Measurements from ENCODE around the gene TSPAN18.

DNA sequence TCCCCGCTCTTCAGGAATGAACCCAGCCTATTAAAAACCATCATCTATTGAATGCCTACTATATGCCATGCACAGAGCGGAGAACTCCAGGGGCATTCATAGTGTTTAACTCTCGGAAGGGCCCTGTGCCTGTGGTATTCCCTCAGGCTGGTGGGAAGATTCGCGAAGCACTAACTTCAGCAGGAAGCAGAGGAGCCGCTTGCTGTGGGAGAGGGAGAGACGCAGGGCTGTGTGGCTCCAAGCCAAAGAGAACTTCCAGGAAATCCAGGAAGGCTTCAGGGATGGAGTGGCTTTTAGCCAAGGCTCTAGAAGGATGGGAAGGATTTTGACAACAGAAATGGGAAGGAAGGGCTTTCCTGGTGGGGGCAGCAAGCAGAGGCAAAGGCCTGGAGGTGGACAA is 120.1 kb downstream of the TSPAN18 start:
- TF ChIP-seq, protein P1, sequence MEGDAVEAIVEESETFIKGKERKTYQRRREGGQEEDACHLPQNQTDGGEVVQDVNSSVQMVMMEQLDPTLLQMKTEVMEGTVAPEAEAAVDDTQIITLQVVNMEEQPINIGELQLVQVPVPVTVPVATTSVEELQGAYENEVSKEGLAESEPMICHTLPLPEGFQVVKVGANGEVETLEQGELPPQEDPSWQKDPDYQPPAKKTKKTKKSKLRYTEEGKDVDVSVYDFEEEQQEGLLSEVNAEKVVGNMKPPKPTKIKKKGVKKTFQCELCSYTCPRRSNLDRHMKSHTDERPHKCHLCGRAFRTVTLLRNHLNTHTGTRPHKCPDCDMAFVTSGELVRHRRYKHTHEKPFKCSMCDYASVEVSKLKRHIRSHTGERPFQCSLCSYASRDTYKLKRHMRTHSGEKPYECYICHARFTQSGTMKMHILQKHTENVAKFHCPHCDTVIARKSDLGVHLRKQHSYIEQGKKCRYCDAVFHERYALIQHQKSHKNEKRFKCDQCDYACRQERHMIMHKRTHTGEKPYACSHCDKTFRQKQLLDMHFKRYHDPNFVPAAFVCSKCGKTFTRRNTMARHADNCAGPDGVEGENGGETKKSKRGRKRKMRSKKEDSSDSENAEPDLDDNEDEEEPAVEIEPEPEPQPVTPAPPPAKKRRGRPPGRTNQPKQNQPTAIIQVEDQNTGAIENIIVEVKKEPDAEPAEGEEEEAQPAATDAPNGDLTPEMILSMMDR (IDR thresholded peaks at IDR 0.05 in 4 of 5, conservative IDR thresholded peaks at IDR 0.05 in 1 of 5), result no peak
- TF ChIP-seq POLR2A (IDR thresholded peaks at IDR 0.05), result no peak

Measured in gastrocnemius medialis (tissue), 4 donors.